Esophagus muscularis mucosa (tissue), 4 donors: ENCODE results near the gene TOX2. TPM values are rescaled to one million over a fixed set of nuclear protein-coding genes. Genes with fewer than 3 reads are reported as not detected.

Experiments used
- DNase-seq: peaks from one replicate; pipeline ENCODE4 v3.0.0-alpha.2; 2017; ENCODE audit errors: extremely low spot score
- H3K27ac ChIP-seq, 4 donors: fragments of 200-600 bp; sonication (generic); replicated peaks in 1 of 4; 1 replicate in 3 of 4; 2 replicates in 1 of 4; pipeline ENCODE4 v1.5.1; 2016 to 2019; ENCODE audit warnings: mild to moderate bottlenecking in 1 of 4
- H3K27me3 ChIP-seq, 4 donors: fragments of 200-600 bp; sonication (generic); one replicate each; pipeline versions ENCODE4 v1.5.1 to v1.6.0; 2016 to 2019
- H3K36me3 ChIP-seq, 4 donors: fragments of 200-600 bp; sonication (generic); one replicate each; pipeline ENCODE4 v1.5.1; 2016 to 2019
- H3K4me1 ChIP-seq, 4 donors: fragments of 200-600 bp; sonication (generic); one replicate each; pipeline ENCODE4 v1.5.1; 2016 to 2019
- H3K4me3 ChIP-seq, 4 donors: fragments of 200-600 bp; sonication (generic); 1 replicate in 2 of 4; 2 replicates in 2 of 4; pipeline ENCODE4 v1.5.1; 2016 to 2019; ENCODE audit warnings: mild to moderate bottlenecking in 4 of 4, moderate library complexity in 1 of 4
- H3K9me3 ChIP-seq, 4 donors: fragments of 200-600 bp; sonication (generic); 1 replicate in 3 of 4; 2 replicates in 1 of 4; pipeline ENCODE4 v1.5.1; 2016 to 2019
- CTCF ChIP-seq, 3 experiments: fragments of 200-600 bp in 2 of 3; fragments of 450-650 bp in 1 of 3; sonication (generic) in 2 of 3; IDR thresholded peaks; one replicate each; pipeline ENCODE4 v1.5.1; 2017 to 2019; ENCODE audit warnings: antibody characterized with exemption in 3 of 3, mild to moderate bottlenecking in 2 of 3, moderate library complexity in 1 of 3
- EP300 ChIP-seq: sonication (generic); formaldehyde crosslinking; IDR thresholded peaks from one replicate; pipeline ENCODE4 v1.6.1; 2017; ENCODE audit warnings: antibody characterized with exemption
- POLR2A ChIP-seq: fragments of 450-650 bp; IDR thresholded peaks from one replicate; pipeline ENCODE4 v1.6.1; 2017; ENCODE audit warnings: antibody characterized with exemption, moderate library complexity, mild to moderate bottlenecking, low read depth
- POLR2AphosphoS5 ChIP-seq, 2 donors: sonication (generic); formaldehyde crosslinking; IDR thresholded peaks; one replicate each; pipeline ENCODE4 v1.6.1; 2017; ENCODE audit warnings: antibody characterized with exemption in 2 of 2
- WGBS: methylation state at CpG from one replicate; pipeline ENCODE4 v1.1.5; 2018; 5-methylcytosine and 5-hydroxymethylcytosine counted together
- intact Hi-C: fragments of 100-400 bp; cut with DNase I; formaldehyde crosslinking; loops from one replicate; pipeline ENCODE4 v1.15.1; 2023
- total RNA-seq, 4 donors: library from RNA; depleted of rRNA; stranded (reverse); fragments of >200 nt; gene quantifications; one replicate each; pipeline versions ENCODE4 v1.1.0 to v1.2.1, GENCODE V29; 2016

The TOX2 gene
- total RNA-seq, 4 donors from 2014 or later: 19.4 to 39.5 (median 32.8) TPM

- TF ChIP-seq POLR2AphosphoS5 (IDR thresholded peaks at IDR 0.05): no peak
- no peak for TF ChIP-seq EP300
- TF ChIP-seq CTCF (IDR thresholded peaks at IDR 0.05): no peak
- TF ChIP-seq POLR2A: no peak
- WGBS: 84% methylated on average over 3 of the region's 3 CpGs
- Histone ChIP-seq H3K9me3 (no peaks in the 10 kb centered on the region), H3K4me1 (peaks cover 0 to 25% (median 23%) of the 10 kb centered on the region in 4 donors), H3K4me3 (no peak overlapping the region), H3K27me3 (no peaks in the 10 kb centered on the region), H3K27ac (no peak overlapping the region), H3K36me3 (no peaks in the 10 kb centered on the region)
- intact Hi-C loops: no loop called here
- DNase-seq: no peak
Measured at GRCh38 chr20:43923322-43923721, 8.7 kb downstream of the TOX2 start.

GRCh38 chr20:43923917-43924316 is 9.3 kb downstream of the TOX2 start:
- Histone ChIP-seq H3K27me3 (no peaks in the 10 kb centered on the region), H3K4me3 (no peak overlapping the region), H3K4me1 (peaks cover 0 to 25% (median 22%) of the 10 kb centered on the region in 4 donors), H3K9me3 (no peaks in the 10 kb centered on the region), H3K36me3 (no peaks in the 10 kb centered on the region), H3K27ac (no peak overlapping the region)
- 90% methylated on average over 4 of the region's 4 CpGs for WGBS
- intact Hi-C loops: no loop called here
- DNase-seq: no peak
- TF ChIP-seq POLR2AphosphoS5 (IDR thresholded peaks at IDR 0.05): no peak
- no peak for TF ChIP-seq CTCF (IDR thresholded peaks at IDR 0.05)
- TF ChIP-seq EP300: no peak
- no peak for TF ChIP-seq POLR2A

GRCh38 chr20:43925215-43925614 is 10.6 kb downstream of the TOX2 start:
- Histone ChIP-seq H3K27ac (peak overlapping the region in 1 of 4 donors; percentile 17), H3K27me3 (no peaks in the 10 kb centered on the region), H3K4me1 (peaks cover 0 to 28% (median 24%) of the 10 kb centered on the region in 4 donors), H3K4me3 (no peak overlapping the region), H3K9me3 (no peaks in the 10 kb centered on the region), H3K36me3 (no peaks in the 10 kb centered on the region)
- no peak for DNase-seq
- WGBS: 80% methylated on average over 6 of the region's 10 CpGs
- TF ChIP-seq POLR2AphosphoS5 (IDR thresholded peaks at IDR 0.05) (no peak), CTCF (IDR thresholded peaks at IDR 0.05) (no peak), POLR2A (no peak)
- intact Hi-C loops: no loop called here

- H3K27ac ChIP-seq: peak overlapping the region in 1 of 4 donors; percentile 17
- no peak overlapping the region for H3K4me3 ChIP-seq
- H3K27me3 ChIP-seq: no peaks in the 10 kb centered on the region
- no peak for DNase-seq
- no peaks in the 10 kb centered on the region for H3K36me3 ChIP-seq
- peaks cover 0 to 28% (median 24%) of the 10 kb centered on the region in 4 donors for H3K4me1 ChIP-seq
- TF ChIP-seq CTCF (IDR thresholded peaks at IDR 0.05) (no peak), POLR2A (no peak), EP300 (no peak)
- intact Hi-C loops: no loop called here
- 22% methylated on average over 5 of the region's 5 CpGs for WGBS
- H3K9me3 ChIP-seq: no peaks in the 10 kb centered on the region
Measured at GRCh38 chr20:43925801-43926200, 11.1 kb downstream of the TOX2 start.
